Measurements from ENCODE around the gene GNB5. TPM values are rescaled to one million over a fixed set of nuclear protein-coding genes. Genes with fewer than 3 reads are reported as not detected.

Gene GNB5
- total RNA-seq, 4 donors from 2014 or later, result 0.60 to 12.7 (median 7.8) TPM

- H3K4me1 ChIP-seq, result no peaks in the 10 kb centered on the region
- intact Hi-C loops (cut with DNase I; ENCODE audit: low total_unique reads), result no loop called here
- no peak overlapping the region for H3K4me3 ChIP-seq
- no peaks in the 10 kb centered on the region for H3K36me3 ChIP-seq
- 92 to 97% methylated on average over 2 to 5 of the region's 5 CpGs for WGBS, 2 donors (ENCODE audit: low coverage in 1 of 2)
- in situ Hi-C loops (cut with MboI; ENCODE audit: low pct_ligation_motif_present in 1 of 4, low pct_unique_long_range_greater_than_20kb in 1 of 4, low sequenced_read_pairs in 3 of 4), result loop anchor here in 2 of 4 donors (10.0 to 25.0 kb wide), 2 partner anchors 161 to 174 kb away; partner anchors contain the start of gene LEO1 (in 1 of the 2)
- no peak for DNase-seq
- H3K27me3 ChIP-seq, result no peaks in the 10 kb centered on the region
- H3K9me3 ChIP-seq, result no peaks in the 10 kb centered on the region
- H3K27ac ChIP-seq, result no peak overlapping the region
- TF ChIP-seq EP300 (IDR thresholded peaks at IDR 0.05; ENCODE audit: low read depth), result no peak
- TF ChIP-seq POLR2A (IDR thresholded peaks at IDR 0.05), result no peak
- TF ChIP-seq POLR2AphosphoS5 (IDR thresholded peaks at IDR 0.05), result no peak
- TF ChIP-seq CTCF (IDR thresholded peaks at IDR 0.05), result no peak
These were observed 42.8 kb downstream of the GNB5 start for GRCh38 chr15:52148403-52148802.

GRCh38 chr15:52146776-52147175 is 44.4 kb downstream of the GNB5 start:
- 76 to 83% methylated on average over 3 of the region's 3 CpGs for WGBS, 2 donors (ENCODE audit: low coverage in 1 of 2)
- TF ChIP-seq POLR2AphosphoS5 (IDR thresholded peaks at IDR 0.05) (no peak), EP300 (IDR thresholded peaks at IDR 0.05; ENCODE audit: low read depth) (no peak), POLR2A (IDR thresholded peaks at IDR 0.05) (no peak)

GRCh38 chr15:52146261-52146660 is 44.9 kb downstream of the GNB5 start:
- Histone ChIP-seq H3K27me3 (no peaks in the 10 kb centered on the region), H3K27ac (no peak overlapping the region), H3K9me3 (no peaks in the 10 kb centered on the region), H3K36me3 (no peaks in the 10 kb centered on the region), H3K4me3 (no peak overlapping the region), H3K4me1 (no peaks in the 10 kb centered on the region)
- no peak for DNase-seq
- intact Hi-C loops (cut with DNase I; ENCODE audit: low total_unique reads), result no loop called here
- in situ Hi-C loops (cut with MboI; ENCODE audit: low pct_ligation_motif_present in 1 of 4, low pct_unique_long_range_greater_than_20kb in 1 of 4, low sequenced_read_pairs in 3 of 4), result loop anchor here in 2 of 4 donors (10.0 to 25.0 kb wide), 2 partner anchors 159 to 171 kb away; partner anchors contain the start of gene LEO1 (in 1 of the 2)
- 95 to 100% methylated on average over 2 of the region's 2 CpGs for WGBS, 2 donors (ENCODE audit: low coverage in 1 of 2)
- TF ChIP-seq EP300 (IDR thresholded peaks at IDR 0.05; ENCODE audit: low read depth) (no peak), POLR2A (IDR thresholded peaks at IDR 0.05) (no peak), CTCF (IDR thresholded peaks at IDR 0.05) (no peak)

More at GRCh38 chr15:52146776-52147175, 44.4 kb downstream of the GNB5 start:
- DNase-seq, result no peak
- Histone ChIP-seq H3K27ac (no peak overlapping the region), H3K4me1 (no peaks in the 10 kb centered on the region), H3K4me3 (no peak overlapping the region), H3K36me3 (no peaks in the 10 kb centered on the region), H3K27me3 (no peaks in the 10 kb centered on the region), H3K9me3 (no peaks in the 10 kb centered on the region)
- intact Hi-C loops (cut with DNase I; ENCODE audit: low total_unique reads), result no loop called here
- in situ Hi-C loops (cut with MboI; ENCODE audit: low pct_ligation_motif_present in 1 of 4, low pct_unique_long_range_greater_than_20kb in 1 of 4, low sequenced_read_pairs in 3 of 4), result loop anchor here in 2 of 4 donors (10.0 to 25.0 kb wide), 2 partner anchors 159 to 172 kb away; partner anchors contain the start of gene LEO1 (in 1 of the 2)

GRCh38 chr15:52144656-52145178 is 46.5 kb downstream of the GNB5 start:
- H3K4me1 ChIP-seq, result peaks cover 0 to under 1% (median 0%) of the 10 kb centered on the region in 4 donors
- no peak for DNase-seq
- in situ Hi-C loops (cut with MboI; ENCODE audit: low pct_ligation_motif_present in 1 of 4, low pct_unique_long_range_greater_than_20kb in 1 of 4, low sequenced_read_pairs in 3 of 4), result loop anchor here in 2 of 4 donors (10.0 to 25.0 kb wide), 2 partner anchors 157 to 170 kb away; partner anchors contain the start of gene LEO1 (in 1 of the 2)
- H3K27ac ChIP-seq, result no peak overlapping the region
- no peaks in the 10 kb centered on the region for H3K9me3 ChIP-seq
- TF ChIP-seq POLR2AphosphoS5 (IDR thresholded peaks at IDR 0.05) (no peak), EP300 (IDR thresholded peaks at IDR 0.05; ENCODE audit: low read depth) (no peak), POLR2A (IDR thresholded peaks at IDR 0.05) (no peak), CTCF (IDR thresholded peaks at IDR 0.05) (no peak)
- 95 to 100% methylated on average over 6 to 7 of the region's 7 CpGs for WGBS, 2 donors (ENCODE audit: low coverage in 1 of 2)
- no peaks in the 10 kb centered on the region for H3K27me3 ChIP-seq
- intact Hi-C loops (cut with DNase I; ENCODE audit: low total_unique reads), result no loop called here
- H3K4me3 ChIP-seq, result no peak overlapping the region
- H3K36me3 ChIP-seq, result no peaks in the 10 kb centered on the region
